Endothelial cell of umbilical vein (primary cell): ENCODE data around the gene SMIM11.
A peak's percentile ranks its signal among the peaks of the same experiment; 100 is the strongest.

Experiments
- CTCF ChIP-seq, 2 donors: IDR thresholded peaks; 1 replicate in 1 of 2; 2 replicates in 1 of 2; pipeline ENCODE4 v1.5.1; 2011; ENCODE audit warnings: low read length in 2 of 2, mild to moderate bottlenecking in 2 of 2, moderate library complexity in 2 of 2, control low read depth in 1 of 2, inconsistent platforms in 1 of 2, low read depth in 1 of 2; ENCODE audit not compliant: insufficient read depth in 1 of 2; ENCODE audit errors: extremely low read depth in 1 of 2
- EZH2 ChIP-seq: IDR thresholded peaks from 2 replicates; pipeline ENCODE4 v1.6.1; 2012; ENCODE audit warnings: borderline replicate concordance, low read depth, mild to moderate bottlenecking, moderate library complexity, low read length, inconsistent platforms; ENCODE audit not compliant: severe bottlenecking
- GATA2 ChIP-seq: IDR thresholded peaks from 2 replicates; pipeline ENCODE4 v1.7.0; 2011; ENCODE audit warnings: low read depth, mild to moderate bottlenecking, moderate library complexity, mixed read lengths, low read length; ENCODE audit not compliant: insufficient read length, insufficient read depth
- JUN ChIP-seq: IDR thresholded peaks from 2 replicates; pipeline ENCODE4 v1.6.1; 2011; ENCODE audit warnings: borderline replicate concordance, low read depth; ENCODE audit not compliant: insufficient read length, insufficient read depth
- MYC ChIP-seq: IDR thresholded peaks from one replicate; pipeline ENCODE4 v1.6.1; 2011; ENCODE audit warnings: mild to moderate bottlenecking, low read depth, low read length
- POLR2A ChIP-seq: IDR thresholded peaks from 2 replicates; pipeline ENCODE4 v1.6.1; 2012; ENCODE audit warnings: low read depth, mild to moderate bottlenecking, control low read depth, low read length
- TF ChIP-seq, protein P1 (sequence below): IDR thresholded peaks from 2 replicates; pipeline ENCODE4 v1.6.1; 2011; ENCODE audit not compliant: insufficient read depth, insufficient read length

DNA sequence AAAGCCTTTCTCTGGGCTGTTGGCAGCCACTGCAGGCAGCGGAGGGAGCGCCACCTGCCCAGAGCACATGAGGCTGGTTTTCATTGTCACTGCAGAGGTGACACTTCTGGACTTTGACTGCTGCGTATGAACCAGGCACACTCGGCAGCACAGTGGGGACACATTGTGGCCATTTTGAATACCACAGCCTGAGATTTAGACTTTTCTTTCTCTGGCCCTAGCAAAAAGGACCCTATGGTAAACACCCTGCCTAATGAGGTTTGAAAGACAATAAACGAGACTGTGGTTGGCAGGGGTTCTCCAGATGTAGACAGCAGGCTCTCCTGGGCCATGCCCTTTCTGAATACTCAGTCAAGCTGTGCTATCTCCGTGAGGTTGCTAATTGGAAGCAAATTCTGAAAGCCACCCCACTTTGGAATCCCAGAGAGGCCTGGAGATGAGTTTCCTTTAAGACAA lies 23.5 kb upstream of the SMIM11 start:
- TF ChIP-seq CTCF (IDR thresholded peaks at IDR 0.05; ENCODE audit: extremely low read depth in 1 of 2, insufficient read depth in 1 of 2, low read depth in 1 of 2, low read length in 2 of 2) (peak; percentile 35 to 55), MYC (no peak), EZH2 (no peak), JUN (no peak), GATA2 (no peak), POLR2A (no peak)
- TF ChIP-seq, protein P1, sequence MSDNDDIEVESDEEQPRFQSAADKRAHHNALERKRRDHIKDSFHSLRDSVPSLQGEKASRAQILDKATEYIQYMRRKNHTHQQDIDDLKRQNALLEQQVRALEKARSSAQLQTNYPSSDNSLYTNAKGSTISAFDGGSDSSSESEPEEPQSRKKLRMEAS, result no peak
